Transverse colon (tissue), 3 donors: ENCODE measurements around the gene IER5L.

ENCODE experiments used
- CTCF ChIP-seq, 5 experiments: fragments of 200-600 bp in 3 of 5; fragments of 450-650 bp in 2 of 5; sonication (generic) in 3 of 5; IDR thresholded peaks; 1 replicate in 2 of 5; 2 replicates in 3 of 5; pipeline ENCODE4 v1.5.1; 2016 to 2017; ENCODE audit warnings: antibody characterized with exemption in 5 of 5, inconsistent platforms in 3 of 5, mild to moderate bottlenecking in 2 of 5, moderate library complexity in 1 of 5
- POLR2A ChIP-seq: fragments of 450-650 bp; IDR thresholded peaks from one replicate; pipeline ENCODE4 v1.6.1; 2016; ENCODE audit warnings: antibody characterized with exemption, mild to moderate bottlenecking, moderate library complexity

GRCh38 chr9:129199044-129199435, 21.0 kb upstream of the IER5L start:
- TF ChIP-seq CTCF (IDR thresholded peaks at IDR 0.05) (no peak), POLR2A (no peak)
